GM04504 (cell line): ENCODE measurements around the gene RTP5.
"Not testable (repeated sequence)": the region's sequence is repeated elsewhere in the genome, so short reads cannot be mapped to it uniquely, and the experiment has no call there.

ENCODE experiments used
- DNase-seq: peaks from one replicate; pipeline ENCODE4 v3.0.0-alpha.2; 2012; ENCODE audit warnings: low read depth

RTP5 gene

GRCh38 chr2:241902357-241902991, 32.9 kb downstream of the RTP5 start:
- no peak for DNase-seq

GRCh38 chr2:241903121-241904010, 33.8 kb downstream of the RTP5 start:
- DNase-seq: no peak

GRCh38 chr2:241904011-241904718, 34.6 kb downstream of the RTP5 start:
- DNase-seq: no peak

GRCh38 chr2:241904791-241905710, 35.5 kb downstream of the RTP5 start:
- DNase-seq: no peak

GRCh38 chr2:241905716-241906377, 36.3 kb downstream of the RTP5 start:
- DNase-seq: no peak

GRCh38 chr2:241906378-241906770, 36.8 kb downstream of the RTP5 start:
- DNase-seq: not testable (repeated sequence)

GRCh38 chr2:241906826-241907570, 37.5 kb downstream of the RTP5 start:
- no peak for DNase-seq

GRCh38 chr2:241907831-241908230, 38.3 kb downstream of the RTP5 start:
- not testable (repeated sequence) for DNase-seq

- DNase-seq: no peak
Measured at GRCh38 chr2:241908686-241909420, 39.3 kb downstream of the RTP5 start.

- DNase-seq: no peak
Measured at GRCh38 chr2:241909769-241910168, 40.2 kb downstream of the RTP5 start.

- no peak for DNase-seq
Measured at GRCh38 chr2:241910604-241911520, 41.3 kb downstream of the RTP5 start.

GRCh38 chr2:241911551-241911950, 42.0 kb downstream of the RTP5 start:
- no peak for DNase-seq

GRCh38 chr2:241912021-241912555, 42.6 kb downstream of the RTP5 start:
- DNase-seq: no peak

- DNase-seq: no peak
Measured at GRCh38 chr2:241913703-241914102, 44.2 kb downstream of the RTP5 start.

GRCh38 chr2:241914542-241914941, 45.0 kb downstream of the RTP5 start:
- DNase-seq: no peak

GRCh38 chr2:241921631-241922030, 52.1 kb downstream of the RTP5 start:
- not testable (repeated sequence) for DNase-seq

GRCh38 chr2:241922411-241922810, 52.9 kb downstream of the RTP5 start:
- no peak for DNase-seq
